AG04449 (cell line): ENCODE results near the gene FRRS1.
"Not testable (repeated sequence)": the region's sequence is repeated elsewhere in the genome, so short reads cannot be mapped to it uniquely, and the experiment has no call there.

Source experiments
- CTCF ChIA-PET: fragments of 350-600 bp; formaldehyde crosslinking; extraction: SDS; loops from one replicate; lab custom pipeline; 2021; ENCODE audit warnings: antibody characterized with exemption; lab: Yijun Ruan, JAX
- POLR2A ChIA-PET: fragments of 400-600, 350-600 bp; formaldehyde crosslinking; extraction: SDS; loops from one replicate; lab custom pipeline; 2020; ENCODE audit warnings: antibody characterized with exemption, inconsistent platforms; lab: Yijun Ruan, JAX
- DNase-seq: peaks from one replicate; pipeline ENCODE4 v3.0.0-alpha.2; 2010; ENCODE audit warnings: low read depth, low spot score
- H3K4me3 ChIP-seq: 2 replicates; pipeline ENCODE4 v1.5.1; 2011; ENCODE audit warnings: low read depth, mild to moderate bottlenecking, control low read depth, low read length
- CTCF ChIP-seq: IDR thresholded peaks from one replicate; pipeline ENCODE4 v1.5.1; 2011; ENCODE audit warnings: mild to moderate bottlenecking, moderate library complexity, low read length, control low read depth, inconsistent platforms; ENCODE audit not compliant: insufficient read depth; ENCODE audit errors: missing control alignments

FRRS1 gene

GRCh38 chr1:99761774-99762173 lies 4.7 kb downstream of the FRRS1 start:
- no peak for DNase-seq
- POLR2A ChIA-PET, result no interaction called here
- no peak for TF ChIP-seq CTCF
- no peak overlapping the region for H3K4me3 ChIP-seq
- CTCF ChIA-PET, result no interaction called here

- ChIA-PET CTCF (no interaction called here), POLR2A (no interaction called here)
- H3K4me3 ChIP-seq, result no peak overlapping the region
- no peak for TF ChIP-seq CTCF
- DNase-seq, result no peak
These were observed 6.8 kb downstream of the FRRS1 start for GRCh38 chr1:99759518-99760160.

- DNase-seq, H3K4me3 ChIP-seq, POLR2A ChIA-PET, CTCF ChIA-PET: not testable (repeated sequence)
These were observed 7.5 kb downstream of the FRRS1 start for GRCh38 chr1:99758686-99759517.

- ChIA-PET CTCF (interaction anchor here (1.4 kb wide), 1 partner anchor 8 kb away, joined by 4 read pairs; the partner anchor contains the start of gene FRRS1), POLR2A (no interaction called here)
- DNase-seq, result no peak
- TF ChIP-seq CTCF, result no peak
- H3K4me3 ChIP-seq, result no peak overlapping the region
These were observed 8.3 kb downstream of the FRRS1 start for GRCh38 chr1:99758073-99758511.

- TF ChIP-seq CTCF, result no peak
- DNase-seq, result no peak
- no peak overlapping the region for H3K4me3 ChIP-seq
- POLR2A ChIA-PET, result no interaction called here
- CTCF ChIA-PET, result interaction anchor here (1.4 kb wide), 1 partner anchor 10 kb away, joined by 4 read pairs; the partner anchor contains the start of gene FRRS1
These were observed 9.8 kb downstream of the FRRS1 start for GRCh38 chr1:99756598-99756997.

GRCh38 chr1:99755664-99756063 lies 10.8 kb downstream of the FRRS1 start:
- ChIA-PET CTCF (interaction anchor here (1.6 to 2.6 kb wide), 2 partner anchors 13 to 17 kb away, joined by 4 to 10 read pairs; no protein-coding TSS in a partner anchor), POLR2A (no interaction called here)
- DNase-seq, result no peak
- H3K4me3 ChIP-seq, result no peak overlapping the region
- no peak for TF ChIP-seq CTCF
